NCI-H2171 (cell line): ENCODE measurements around the gene ATN1.
A peak's percentile ranks its signal among the peaks of the same experiment; 100 is the strongest.

ENCODE experiments used
- DNase-seq: peaks from one replicate; lab custom pipeline; 2025; lab: John Stamatoyannopoulos, UW

The ATN1 gene

DNA sequence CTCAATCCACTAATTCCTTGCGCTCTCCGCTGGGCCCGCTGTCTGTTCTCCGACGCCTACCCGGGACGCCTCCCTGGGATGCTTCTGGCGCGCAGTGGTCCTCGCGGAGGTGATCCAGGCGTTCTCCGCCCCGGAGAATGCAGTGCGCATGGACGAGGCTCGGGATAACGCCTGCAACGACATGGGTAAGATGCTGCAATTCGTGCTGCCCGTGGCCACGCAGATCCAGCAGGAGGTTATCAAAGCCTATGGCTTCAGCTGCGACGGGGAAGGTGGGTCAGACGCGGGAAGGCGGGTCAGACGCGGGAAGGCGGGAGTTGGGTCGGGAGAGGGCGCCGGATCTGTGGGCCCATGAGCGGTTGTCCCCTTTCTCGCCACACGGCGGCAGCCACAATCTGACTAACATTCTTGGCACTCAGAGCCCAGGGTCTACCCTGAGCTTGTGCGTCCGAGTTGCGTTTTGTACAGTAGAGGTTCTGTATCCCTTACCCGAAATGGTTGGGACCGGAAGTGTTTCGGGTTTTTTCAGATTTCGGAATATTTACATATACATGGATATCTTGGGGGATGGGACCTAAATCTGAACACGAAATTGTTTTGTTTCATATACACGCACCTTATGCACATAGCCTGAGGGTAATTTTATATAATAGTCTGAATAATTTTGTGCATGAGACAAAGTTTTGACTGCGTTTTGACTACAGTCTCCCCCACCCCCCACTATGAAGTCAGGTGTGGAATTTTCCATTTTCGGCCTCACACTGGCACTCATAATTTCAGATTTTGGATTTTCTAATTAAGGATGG lies 16.8 kb downstream of the ATN1 start:
- peak; percentile 100 for DNase-seq

DNA sequence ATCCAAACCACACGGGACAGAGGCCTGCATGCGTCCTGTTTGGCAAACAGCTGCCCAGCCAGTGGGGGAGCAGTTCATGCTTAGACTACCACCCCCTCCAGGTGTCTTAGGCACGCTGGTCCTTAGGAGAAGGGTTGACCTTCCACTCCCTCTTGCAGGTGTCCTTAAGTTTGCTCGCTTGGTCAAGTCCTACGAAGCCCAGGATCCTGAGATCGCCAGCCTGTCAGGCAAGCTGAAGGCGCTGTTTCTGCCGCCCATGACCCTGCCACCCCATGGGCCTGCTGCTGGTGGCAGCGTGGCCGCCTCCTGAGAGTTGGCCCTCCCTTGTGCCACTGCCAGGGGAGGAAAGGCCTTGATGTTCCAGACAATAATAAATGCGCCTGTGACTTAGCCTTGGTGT lies 17.9 kb downstream of the ATN1 start:
- no peak for DNase-seq

DNA sequence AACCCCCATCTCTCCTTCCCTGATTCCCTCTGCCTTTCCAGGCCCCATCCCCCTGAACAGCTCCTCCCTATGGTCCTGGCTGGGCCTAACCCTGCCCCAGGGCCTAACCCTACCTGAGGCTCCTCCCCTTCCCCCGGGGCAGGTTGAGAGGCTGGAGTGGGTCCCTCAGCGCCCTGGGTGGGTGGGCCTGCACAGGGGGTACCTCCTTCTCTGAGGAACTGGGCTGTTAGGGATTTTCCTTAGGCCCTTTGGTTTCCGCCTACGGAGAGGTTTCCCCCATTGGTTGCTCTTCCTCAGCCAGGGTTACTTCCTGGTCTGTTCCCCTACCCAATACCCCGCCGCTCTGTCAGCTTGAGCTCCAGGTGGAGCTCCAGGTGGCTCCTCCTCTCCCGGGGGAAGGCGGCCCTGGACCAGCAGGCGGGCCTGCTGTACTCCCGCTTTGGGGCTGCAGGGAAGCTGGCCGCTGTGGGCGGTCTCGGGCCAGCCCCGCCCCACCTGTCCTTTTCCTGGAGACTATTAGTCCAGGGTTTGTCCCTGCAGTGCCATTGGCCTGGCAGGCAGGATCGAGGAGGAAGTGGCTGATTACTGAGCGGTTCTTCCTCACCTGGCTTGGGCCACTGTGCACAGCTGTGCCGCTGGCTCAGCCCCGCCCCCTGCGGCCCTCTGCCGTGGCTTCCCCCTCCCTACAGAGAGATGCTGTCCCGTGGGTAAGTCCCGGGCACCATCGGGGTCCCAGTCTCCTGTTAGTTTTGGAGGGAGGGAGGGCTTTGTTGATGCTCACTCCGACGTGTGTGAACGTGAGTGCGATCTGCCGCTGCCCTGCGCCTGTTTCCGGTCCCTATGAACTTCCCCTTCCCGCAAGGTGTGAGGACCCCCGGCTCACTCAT lies 18.5 kb downstream of the ATN1 start:
- peak; percentile 100 for DNase-seq

DNA sequence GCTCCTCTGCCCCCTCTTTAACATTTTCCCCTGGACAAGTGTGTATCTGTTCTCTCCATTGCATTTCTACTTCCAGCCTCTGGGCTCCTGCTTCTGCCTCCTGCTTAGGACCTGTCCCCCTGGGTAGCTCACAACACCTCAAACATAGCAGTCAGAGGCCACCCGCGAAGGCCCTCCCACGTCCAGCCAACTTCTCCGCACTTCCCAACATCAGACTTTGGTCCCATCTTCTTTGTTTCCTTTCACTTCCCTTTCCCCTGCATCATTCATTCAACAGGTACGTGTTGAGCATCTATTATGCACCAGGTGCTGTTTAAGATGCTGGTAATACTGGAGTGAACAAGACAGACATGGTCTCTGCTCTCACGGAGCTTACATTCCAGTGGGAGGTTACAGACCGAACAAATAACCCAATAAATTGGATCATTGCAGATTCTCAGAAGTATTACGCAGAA lies 19.2 kb downstream of the ATN1 start:
- no peak for DNase-seq

DNA sequence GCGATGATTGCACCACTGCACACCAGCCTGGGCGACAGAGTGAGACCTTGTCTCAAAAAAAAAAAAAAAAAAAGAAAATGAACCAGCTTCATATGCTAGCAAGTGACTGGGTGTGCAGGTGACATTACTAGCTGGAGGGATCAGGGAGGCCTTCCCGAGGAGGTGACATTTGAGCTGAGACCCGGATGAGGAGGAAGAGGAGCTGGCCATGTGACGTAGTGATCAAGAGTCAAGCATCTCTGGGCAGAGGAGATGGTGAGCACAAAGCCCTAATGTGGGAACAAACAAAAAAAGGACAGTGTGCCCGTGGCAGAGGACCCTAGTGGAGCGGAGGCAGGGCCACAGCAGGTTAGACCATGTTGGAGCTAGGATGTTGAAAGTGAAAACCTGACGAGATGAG lies 19.9 kb downstream of the ATN1 start:
- DNase-seq: no peak

DNA sequence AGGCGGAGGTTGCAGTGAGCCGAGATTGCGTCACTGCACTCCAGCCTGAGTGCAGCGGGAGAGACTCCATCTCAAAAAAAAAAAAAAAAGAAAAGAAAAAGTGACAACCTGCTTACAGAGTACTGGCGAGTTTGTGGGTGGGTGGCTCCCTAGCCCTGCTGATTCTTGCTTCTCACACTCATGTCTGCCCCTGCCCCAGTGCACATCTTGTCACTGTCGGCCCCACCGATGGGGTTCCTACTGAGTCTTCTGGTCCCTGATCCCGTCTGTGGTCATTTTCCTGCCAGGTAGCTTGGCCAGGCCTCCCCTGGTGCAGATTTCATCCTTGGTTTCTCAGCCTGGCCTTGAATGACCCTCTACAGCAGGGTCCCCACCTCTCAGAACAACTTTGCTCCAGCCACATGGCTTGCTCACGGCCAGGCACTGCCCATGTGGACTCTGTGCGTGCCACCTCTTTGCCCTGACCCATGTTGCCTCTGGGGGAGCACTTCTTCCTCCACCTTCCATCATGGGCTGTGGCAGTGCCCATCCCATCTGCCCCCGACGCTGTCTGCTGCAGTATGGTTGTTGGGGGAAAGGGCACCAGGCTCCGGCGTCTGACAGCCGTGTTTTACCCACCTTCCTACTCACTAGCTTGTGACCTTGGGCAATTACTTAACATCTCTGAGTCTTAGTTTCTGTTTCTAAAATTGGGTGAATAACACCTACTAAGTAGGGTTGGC lies 21.3 kb downstream of the ATN1 start:
- DNase-seq: no peak

DNA sequence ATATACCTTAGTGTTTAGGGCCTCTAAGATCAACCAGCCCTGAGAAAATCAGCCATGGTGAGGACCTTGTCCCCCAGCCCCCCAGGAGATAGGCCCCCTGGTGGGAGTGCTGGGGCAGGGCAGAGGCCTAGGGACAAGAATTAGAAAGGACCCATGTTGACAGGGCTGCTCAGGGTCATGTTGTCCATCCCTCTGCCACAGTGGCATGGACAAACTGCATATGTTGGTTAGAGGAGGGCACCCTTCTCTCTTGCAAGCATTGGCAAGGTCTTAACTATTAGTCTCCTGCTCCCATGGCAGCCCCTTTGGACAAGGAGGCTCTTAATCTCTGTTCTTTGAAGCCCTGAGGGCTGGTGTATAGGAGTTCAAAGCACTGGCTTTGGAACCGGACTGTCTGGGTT lies 22.6 kb downstream of the ATN1 start:
- DNase-seq: no peak

DNA sequence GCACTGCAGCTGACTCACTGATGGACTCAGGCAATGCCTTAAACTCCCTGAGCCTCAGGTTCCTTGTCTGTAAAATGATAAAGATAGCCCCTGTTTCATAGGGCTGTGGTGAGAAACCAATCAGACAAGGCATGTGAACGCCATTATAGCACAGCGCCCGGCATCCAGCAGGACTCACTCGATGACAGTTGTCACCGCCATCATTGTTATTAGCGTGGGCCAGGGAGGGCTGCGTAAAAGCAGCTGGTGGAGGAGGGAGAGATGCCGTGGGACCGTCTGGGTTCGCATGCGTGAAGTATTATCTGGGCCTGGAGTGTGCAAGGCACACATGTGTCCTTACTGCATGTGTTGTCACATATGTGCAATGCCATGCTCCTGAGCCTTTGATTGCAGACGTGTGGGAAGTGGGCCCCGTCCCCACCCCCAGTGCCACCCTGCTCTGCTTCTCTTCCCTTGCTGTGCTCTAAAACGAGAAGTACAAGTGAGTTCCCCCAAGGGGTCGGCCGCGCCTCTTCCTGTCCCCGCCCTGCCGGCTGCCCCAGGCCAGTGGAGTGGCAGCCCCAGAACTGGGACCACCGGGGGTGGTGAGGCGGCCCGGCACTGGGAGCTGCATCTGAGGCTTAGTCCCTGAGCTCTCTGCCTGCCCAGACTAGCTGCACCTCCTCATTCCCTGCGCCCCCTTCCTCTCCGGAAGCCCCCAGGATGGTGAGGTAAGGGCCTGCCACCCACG lies 23.2 kb downstream of the ATN1 start, which contains the start of gene PTPN6:
Gene PTPN6, plus strand, starts transcription at position 546 of the 730 bp plus-strand sequence. Its CDS starts 157 bp downstream, at position 703.
- no peak for DNase-seq

DNA sequence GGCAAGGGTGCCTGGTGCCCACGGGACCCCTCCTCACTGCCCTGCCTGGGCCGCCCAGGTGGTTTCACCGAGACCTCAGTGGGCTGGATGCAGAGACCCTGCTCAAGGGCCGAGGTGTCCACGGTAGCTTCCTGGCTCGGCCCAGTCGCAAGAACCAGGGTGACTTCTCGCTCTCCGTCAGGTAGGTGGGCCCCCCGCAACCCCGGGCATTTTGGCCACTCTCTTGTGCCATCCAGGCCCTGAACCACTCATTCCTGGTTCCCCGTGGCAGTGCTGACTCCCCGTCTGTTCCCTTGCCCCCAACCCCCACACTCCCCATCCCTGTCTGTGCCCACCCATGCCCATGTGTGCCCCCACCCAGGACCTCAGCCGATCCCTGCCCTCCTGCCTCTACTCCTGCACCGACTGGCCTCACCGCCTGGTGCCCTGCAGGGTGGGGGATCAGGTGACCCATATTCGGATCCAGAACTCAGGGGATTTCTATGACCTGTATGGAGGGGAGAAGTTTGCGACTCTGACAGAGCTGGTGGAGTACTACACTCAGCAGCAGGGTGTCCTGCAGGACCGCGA lies 23.9 kb downstream of the ATN1 start:
- no peak for DNase-seq

DNA sequence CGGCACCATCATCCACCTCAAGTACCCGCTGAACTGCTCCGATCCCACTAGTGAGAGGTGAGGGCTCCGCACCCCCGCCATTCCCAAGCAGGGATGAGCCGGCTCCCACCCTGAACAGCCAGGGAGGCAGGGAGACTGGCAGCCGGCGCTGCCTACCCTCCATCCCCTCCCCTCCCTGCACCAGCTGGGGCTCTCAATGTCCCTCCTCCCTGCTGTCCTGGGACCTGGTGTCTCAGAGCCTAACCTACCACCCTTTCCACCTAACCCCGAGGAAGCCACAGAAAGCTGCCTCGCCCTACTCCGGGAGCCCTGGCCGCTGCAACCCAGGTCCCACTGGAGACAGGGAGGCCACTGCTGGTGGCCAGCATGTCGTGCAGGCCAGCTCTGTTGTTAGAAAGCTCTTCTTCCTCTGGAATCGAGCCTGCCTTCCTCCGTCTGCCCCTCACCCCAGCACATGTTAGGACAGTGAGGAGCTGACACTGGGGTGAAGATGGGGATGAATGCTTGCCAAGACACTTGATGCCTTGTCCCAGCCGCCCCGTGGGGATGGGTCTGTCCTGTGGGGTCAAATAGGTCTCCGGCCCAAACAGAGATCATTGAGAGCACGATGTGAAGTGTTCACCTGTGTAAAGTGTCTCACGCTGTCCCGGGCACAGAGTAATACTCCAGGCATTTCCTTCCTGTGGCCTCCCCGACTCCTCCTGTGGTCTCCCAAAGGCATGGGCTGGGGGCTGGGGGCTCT lies 24.5 kb downstream of the ATN1 start:
- DNase-seq: no peak

DNA sequence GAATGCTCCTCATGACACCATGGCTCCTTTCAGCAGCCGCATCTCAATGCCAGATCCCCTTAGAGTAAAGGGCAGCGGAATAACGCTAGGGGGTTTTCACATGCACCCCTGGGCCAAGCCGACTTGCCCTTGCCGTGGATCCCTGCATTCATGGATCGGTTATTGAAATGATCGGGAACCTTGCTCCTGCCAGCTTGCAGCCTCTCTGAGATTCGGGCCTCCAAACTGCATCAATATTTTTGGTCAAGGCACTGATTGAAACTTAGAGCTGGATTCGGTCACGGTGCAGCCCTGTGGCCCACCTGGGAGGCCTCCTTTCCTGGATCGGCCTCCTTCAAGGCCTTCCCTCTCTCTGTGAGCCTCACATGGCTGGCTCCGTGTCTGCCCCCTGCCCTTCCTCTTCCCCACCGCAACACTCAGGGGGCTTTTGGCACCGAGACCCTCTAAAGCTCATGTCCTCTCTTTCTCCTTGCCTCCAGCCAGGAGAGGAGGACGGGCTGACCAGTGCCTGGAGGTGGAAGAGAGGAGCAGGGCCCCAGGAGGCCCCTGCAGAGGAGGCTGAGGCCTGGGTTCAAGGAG lies 25.2 kb downstream of the ATN1 start:
- no peak for DNase-seq

DNA sequence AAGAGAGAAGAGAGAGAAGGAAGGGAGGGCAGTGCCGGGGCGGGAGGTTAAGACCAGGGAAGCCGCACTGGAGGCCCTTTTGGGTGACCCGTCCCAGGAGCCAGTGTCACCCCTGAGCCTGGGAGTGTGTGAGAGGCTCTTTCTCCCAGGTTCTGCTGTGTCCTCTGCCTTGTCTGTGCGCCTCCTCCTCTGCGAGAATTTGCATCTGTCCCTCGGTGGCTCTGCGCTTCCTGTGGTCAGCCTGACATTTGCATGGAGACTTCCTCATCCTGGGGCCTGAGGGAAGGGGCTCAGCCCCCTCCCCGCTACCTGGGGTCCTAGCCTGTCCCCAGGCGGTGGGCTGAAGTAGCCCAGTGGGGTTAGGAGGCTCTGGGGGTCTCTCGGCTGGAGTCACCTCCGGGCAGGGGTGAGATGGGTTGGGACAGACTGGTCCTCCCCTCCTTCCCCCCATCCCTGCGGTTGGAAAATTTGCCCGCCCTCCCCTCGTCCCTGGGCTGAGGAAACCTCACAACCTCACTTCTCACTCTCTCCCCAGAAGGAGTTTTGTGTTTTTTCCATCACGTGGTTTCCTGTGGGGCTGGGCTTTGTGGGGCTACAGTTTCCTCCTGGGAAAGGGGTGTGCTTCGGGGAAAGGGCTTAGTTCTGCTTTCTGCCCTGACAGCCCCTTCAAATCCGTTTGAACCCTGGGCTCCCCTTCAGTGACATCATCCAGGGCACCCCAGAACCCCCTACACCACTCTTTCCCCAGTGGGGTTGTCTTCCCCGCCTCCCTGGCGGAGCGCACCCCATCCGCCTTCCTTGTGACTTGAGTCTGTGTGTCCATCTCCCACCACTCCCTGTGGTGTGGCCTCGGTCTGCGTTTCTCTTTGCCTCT lies 25.9 kb downstream of the ATN1 start:
- DNase-seq: no peak

DNA sequence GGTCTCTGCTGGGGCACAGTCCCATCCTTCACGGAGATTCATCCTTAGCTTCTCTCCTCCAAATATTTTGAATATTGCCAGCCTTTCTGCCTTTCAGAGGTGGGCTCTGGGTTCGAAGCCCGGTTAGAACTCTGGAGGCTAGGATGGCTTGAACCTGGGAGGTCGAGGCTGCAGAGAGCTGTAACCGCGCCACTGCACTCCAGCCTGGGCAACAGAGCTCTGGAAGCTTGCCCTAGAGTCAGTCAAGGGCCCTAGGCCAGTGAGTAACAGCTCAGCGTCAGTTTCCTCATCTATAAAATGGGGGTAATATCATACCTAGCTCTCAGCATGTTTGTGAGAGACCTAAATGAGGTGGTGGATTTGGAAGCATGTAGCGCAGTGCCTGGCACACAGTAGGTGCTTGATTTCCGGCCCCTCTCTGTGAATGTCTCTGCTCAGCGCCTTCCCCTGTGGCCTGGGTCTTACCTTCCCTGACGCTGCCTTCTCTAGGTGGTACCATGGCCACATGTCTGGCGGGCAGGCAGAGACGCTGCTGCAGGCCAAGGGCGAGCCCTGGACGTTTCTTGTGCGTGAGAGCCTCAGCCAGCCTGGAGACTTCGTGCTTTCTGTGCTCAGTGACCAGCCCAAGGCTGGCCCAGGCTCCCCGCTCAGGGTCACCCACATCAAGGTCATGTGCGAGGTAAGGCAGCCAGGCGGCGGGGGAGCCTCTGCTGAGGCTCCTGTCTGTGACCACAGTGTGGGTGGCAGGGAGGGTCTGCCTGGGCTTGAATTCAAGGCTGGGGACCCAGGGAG lies 26.8 kb downstream of the ATN1 start:
- DNase-seq: no peak

DNA sequence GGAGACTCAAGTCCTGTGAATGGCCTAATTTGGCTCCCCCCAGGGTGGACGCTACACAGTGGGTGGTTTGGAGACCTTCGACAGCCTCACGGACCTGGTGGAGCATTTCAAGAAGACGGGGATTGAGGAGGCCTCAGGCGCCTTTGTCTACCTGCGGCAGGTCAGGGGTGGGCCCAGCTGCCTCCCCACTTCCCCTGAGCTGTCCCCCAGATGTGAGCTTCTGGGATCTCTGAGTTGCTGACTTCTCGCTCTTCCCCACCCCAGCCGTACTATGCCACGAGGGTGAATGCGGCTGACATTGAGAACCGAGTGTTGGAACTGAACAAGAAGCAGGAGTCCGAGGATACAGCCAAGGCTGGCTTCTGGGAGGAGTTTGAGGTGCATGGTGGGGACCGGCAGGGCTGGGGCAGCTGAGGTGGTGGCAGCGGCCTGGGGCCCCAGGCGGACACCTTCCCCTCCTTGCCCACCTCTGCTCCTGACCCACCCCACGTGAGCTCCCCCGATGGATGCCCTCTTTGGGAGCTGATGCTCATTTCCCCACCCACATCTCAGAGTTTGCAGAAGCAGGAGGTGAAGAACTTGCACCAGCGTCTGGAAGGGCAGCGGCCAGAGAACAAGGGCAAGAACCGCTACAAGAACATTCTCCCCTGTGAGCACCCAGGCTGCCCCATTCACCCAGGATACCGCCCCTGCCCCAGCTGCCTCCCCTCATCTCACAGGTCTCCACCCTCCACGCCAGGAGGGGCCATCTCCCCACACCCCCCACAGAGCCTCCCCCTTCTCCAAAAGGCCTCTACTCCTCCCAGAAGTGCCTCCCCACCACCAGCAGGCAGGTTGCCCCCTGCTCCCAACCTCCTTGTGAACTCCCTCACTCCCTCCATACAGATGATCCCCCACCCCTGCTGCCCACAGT lies 27.6 kb downstream of the ATN1 start:
- no peak for DNase-seq

DNA sequence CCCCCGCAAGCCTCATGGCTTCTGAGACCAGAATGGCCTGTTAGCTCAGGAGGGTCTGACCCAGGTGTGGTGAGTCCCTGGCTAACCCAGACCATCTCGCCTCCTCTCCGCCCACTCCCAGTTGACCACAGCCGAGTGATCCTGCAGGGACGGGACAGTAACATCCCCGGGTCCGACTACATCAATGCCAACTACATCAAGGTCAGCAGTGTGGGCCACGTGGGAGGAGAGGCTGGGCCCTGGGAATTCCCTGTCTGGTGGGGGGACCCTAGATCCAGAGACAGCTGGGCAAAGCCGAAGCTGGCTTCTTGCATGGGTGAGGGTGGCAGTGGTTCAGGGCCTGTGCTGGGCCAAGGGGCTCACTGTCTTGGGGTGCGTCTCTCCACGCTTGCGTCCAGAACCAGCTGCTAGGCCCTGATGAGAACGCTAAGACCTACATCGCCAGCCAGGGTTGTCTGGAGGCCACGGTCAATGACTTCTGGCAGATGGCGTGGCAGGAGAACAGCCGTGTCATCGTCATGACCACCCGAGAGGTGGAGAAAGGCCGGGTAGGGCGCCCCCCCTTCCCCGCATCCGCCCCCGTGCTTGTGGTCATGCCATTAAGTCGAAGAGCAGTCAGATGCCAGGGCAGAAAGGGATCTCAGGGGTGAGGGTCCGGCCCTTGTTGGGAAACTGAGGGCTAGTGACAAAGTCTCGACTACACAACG lies 28.4 kb downstream of the ATN1 start:
- no peak for DNase-seq

DNA sequence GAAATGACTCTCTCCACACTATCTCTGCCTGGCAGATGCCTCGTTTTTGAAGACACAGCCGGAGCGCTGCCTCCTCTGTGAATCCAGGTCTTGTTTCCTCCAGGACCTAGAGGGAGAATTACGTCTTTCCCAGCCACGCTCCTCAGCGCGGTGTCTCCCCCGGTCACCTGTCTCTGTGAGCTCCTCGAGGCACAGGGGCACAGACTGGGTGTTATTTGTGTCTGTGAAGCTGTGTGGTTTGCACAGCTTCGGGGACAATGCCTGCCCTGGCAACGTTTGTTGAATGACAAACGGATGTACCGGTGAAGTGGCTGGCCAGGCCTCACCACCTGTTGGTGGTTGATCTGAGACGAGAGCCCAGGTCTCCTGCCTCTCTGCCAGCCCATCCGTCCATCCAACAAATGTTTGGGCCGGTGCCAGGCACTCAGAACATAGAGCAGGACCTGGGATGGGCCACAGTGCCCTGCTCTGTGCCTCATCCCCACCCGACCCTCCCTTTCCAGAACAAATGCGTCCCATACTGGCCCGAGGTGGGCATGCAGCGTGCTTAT lies 29.5 kb downstream of the ATN1 start:
- DNase-seq: no peak
